Measurements from ENCODE around the gene ARID2. TPM values are rescaled to one million over a fixed set of nuclear protein-coding genes. Genes with fewer than 3 reads are reported as not detected.
A peak's percentile ranks its signal among the peaks of the same experiment; 100 is the strongest.

The ARID2 gene
- total and polyA plus RNA-seq, 2 experiments from 2014 or later: 11.7 to 12.1 TPM

DNA sequence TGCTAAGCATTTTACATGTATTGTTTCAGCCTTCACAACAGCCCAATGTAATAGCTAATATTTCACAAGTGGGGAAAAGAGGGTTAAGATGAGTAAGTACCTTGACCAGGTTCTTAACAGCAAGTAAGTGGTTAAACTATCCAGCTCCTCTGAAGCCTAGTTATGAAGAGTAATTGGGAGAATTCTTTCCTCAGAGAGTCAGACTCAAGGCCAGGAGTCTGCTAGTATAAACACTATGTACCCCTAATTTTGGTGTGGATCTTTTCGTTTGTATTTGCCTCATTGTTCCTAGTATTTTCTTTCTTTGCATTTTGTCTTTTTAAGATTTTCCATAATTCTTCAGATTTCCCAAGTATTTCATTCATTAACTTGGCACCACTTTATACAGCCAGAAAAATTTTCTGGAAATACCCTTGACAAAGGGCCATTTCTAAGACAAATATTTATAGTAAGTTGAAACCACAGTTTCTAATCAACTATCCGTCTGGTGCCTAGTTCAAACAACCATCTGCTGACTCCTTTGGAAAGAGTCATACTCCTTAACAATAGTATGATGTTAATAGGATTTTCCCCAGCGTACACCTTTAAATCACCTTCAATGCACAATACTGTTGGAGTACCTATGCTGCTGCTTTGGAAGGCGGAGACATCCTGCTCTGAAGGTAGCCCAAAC, 179.7 kb downstream of the ARID2 start:
- in situ Hi-C loops (cut with MboI): no loop called here
- Histone ChIP-seq H3K9me2 (ENCODE audit: insufficient read depth) (no peaks in the 10 kb centered on the region), H3K36me3 (ENCODE audit: low read depth) (peaks cover 5% of the 10 kb centered on the region; the same call in 1 of the 2 replicates), H4K20me1 (ENCODE audit: insufficient read depth) (no peaks in the 10 kb centered on the region), H3K4me2 (ENCODE audit: unreplicated experiment) (no peak overlapping the region), H3K4me1 (ENCODE audit: insufficient read depth) (peaks cover 5% of the 10 kb centered on the region), H3K27ac (no peak overlapping the region), H3K4me3 (no peak overlapping the region), H3K9ac (no peak overlapping the region), H3K27me3 (replicated peaks; ENCODE audit: insufficient read depth) (no peaks in the 10 kb centered on the region), H3F3A (ENCODE audit: insufficient read depth) (peaks cover 25% of the 10 kb centered on the region), H3K9me3 (ENCODE audit: low read depth) (no peaks in the 10 kb centered on the region), H3K79me2 (ENCODE audit: insufficient read depth) (no peaks in the 10 kb centered on the region), H2AFZ (no peak overlapping the region)
- TF ChIP-seq EZH2 (IDR thresholded peaks at IDR 0.05; ENCODE audit: insufficient read depth, poor library complexity, severe bottlenecking) (no peak), EZH2phosphoT487 (IDR thresholded peaks at IDR 0.05; ENCODE audit: insufficient read depth, low read depth) (no peak)
- WGBS, 2 experiments (ENCODE audit: low coverage in 1 of 2, low lambda C conversion rate in 2 of 2, missing lambda C conversion rate in 2 of 2): 56 to 59% methylated on average over 4 of the region's 4 CpGs
- DNase-seq: no peak

DNA sequence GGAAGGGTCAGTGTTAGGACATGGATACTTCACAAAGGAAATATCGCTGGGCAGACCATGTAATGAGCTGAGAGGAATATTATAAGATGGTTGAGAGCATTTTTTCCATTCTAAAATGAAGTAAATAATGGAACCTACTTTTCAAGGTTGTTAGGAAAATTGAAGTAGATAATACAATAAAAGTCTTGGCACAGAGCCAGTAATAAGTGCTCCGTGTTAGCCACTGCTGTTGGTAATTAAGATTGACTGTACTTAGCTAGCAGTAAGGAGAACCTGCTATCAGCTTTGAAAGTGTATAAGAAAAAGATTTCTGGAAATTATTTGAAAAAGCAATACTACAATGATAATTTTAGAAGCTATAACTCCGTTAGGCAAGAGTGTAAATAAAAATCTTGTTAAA, 183.3 kb downstream of the ARID2 start:
- Histone ChIP-seq H4K20me1 (ENCODE audit: insufficient read depth) (no peaks in the 10 kb centered on the region), H2AFZ (no peak overlapping the region), H3K27me3 (replicated peaks; ENCODE audit: insufficient read depth) (no peaks in the 10 kb centered on the region), H3K9ac (no peak overlapping the region), H3K36me3 (ENCODE audit: low read depth) (no peaks in the 10 kb centered on the region), H3K9me3 (ENCODE audit: low read depth) (no peaks in the 10 kb centered on the region), H3K4me1 (ENCODE audit: insufficient read depth) (peaks cover 11% of the 10 kb centered on the region), H3F3A (ENCODE audit: insufficient read depth) (peaks cover 48% of the 10 kb centered on the region), H3K79me2 (ENCODE audit: insufficient read depth) (no peaks in the 10 kb centered on the region), H3K9me2 (ENCODE audit: insufficient read depth) (no peaks in the 10 kb centered on the region), H3K27ac (no peak overlapping the region), H3K4me2 (ENCODE audit: unreplicated experiment) (no peak overlapping the region), H3K4me3 (no peak overlapping the region)
- DNase-seq: no peak
- TF ChIP-seq EZH2phosphoT487 (IDR thresholded peaks at IDR 0.05; ENCODE audit: insufficient read depth, low read depth) (no peak), EZH2 (IDR thresholded peaks at IDR 0.05; ENCODE audit: insufficient read depth, poor library complexity, severe bottlenecking) (no peak)
- WGBS, 2 experiments (ENCODE audit: low coverage in 1 of 2, low lambda C conversion rate in 2 of 2, missing lambda C conversion rate in 2 of 2): 66 to 68% methylated on average over 3 of the region's 3 CpGs
- in situ Hi-C loops (cut with MboI): no loop called here

DNA sequence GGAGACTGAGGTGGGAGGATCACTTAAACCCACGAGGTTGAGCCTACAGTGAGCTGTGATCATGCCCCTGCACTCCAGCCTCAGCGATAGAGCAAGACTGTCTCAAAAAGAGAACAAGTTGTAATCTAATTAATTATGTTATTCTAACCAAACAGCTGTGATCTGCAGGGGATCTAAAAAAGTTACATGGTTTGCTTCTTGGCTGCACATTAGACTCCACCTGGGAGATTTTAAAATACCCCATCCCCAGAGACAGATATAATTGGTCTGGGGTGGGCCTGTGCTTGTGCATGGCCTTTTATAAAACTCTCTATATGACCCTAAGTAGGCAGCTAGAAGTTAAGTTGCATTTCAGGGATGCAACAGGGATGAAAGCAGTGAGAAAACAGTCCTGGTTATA, 184.1 kb downstream of the ARID2 start:
- Histone ChIP-seq H3K79me2 (ENCODE audit: insufficient read depth) (no peaks in the 10 kb centered on the region), H3F3A (ENCODE audit: insufficient read depth) (peaks cover 45% of the 10 kb centered on the region), H3K9me2 (ENCODE audit: insufficient read depth) (no peaks in the 10 kb centered on the region), H3K4me2 (ENCODE audit: unreplicated experiment) (peak overlapping the region; percentile 4), H3K27me3 (replicated peaks; ENCODE audit: insufficient read depth) (no peaks in the 10 kb centered on the region), H3K27ac (peak overlapping the region; percentile 24), H3K4me3 (no peak overlapping the region), H2AFZ (no peak overlapping the region), H3K4me1 (ENCODE audit: insufficient read depth) (peaks cover 11% of the 10 kb centered on the region), H3K9me3 (ENCODE audit: low read depth) (no peaks in the 10 kb centered on the region), H3K36me3 (ENCODE audit: low read depth) (peaks cover 5% of the 10 kb centered on the region), H4K20me1 (ENCODE audit: insufficient read depth) (no peaks in the 10 kb centered on the region), H3K9ac (no peak overlapping the region)
- in situ Hi-C loops (cut with MboI): no loop called here
- DNase-seq: no peak
- no peak for TF ChIP-seq EZH2phosphoT487 (IDR thresholded peaks at IDR 0.05; ENCODE audit: insufficient read depth, low read depth)
- no peak for TF ChIP-seq EZH2 (IDR thresholded peaks at IDR 0.05; ENCODE audit: insufficient read depth, poor library complexity, severe bottlenecking)
- 58 to 62% methylated on average over 2 of the region's 2 CpGs for whole genome bisulfite sequencing, 2 experiments (ENCODE audit: low coverage in 1 of 2, low lambda C conversion rate in 2 of 2, missing lambda C conversion rate in 2 of 2)

DNA sequence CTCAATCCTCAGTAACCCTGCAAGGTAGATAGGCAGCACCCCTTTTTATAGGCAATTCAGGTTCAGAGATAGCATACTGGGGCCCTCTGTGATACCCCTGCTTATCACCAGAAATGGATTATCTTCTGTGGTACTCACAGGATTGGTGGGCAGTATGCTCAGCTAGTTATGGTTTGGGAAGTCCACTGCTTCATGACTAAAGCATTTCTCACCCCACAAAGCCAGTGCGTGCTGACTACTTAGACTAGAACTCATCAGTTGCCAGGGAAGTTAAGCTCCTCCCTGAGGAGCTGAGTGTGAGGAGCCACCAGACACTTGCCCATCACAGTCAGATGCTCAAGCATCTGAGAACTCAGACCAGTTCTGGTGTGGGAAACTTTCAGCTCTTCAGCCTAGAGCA, 184.6 kb downstream of the ARID2 start:
- 0% methylated on average over 1 of the region's 1 CpG for WGBS, 2 experiments (ENCODE audit: low coverage in 1 of 2, low lambda C conversion rate in 2 of 2, missing lambda C conversion rate in 2 of 2)
- H3K4me1 ChIP-seq (ENCODE audit: insufficient read depth): peaks cover 11% of the 10 kb centered on the region
- no peak overlapping the region for H3K9ac ChIP-seq
- no peak overlapping the region for H2AFZ ChIP-seq
- peak overlapping the region; percentile 4 for H3K4me2 ChIP-seq (ENCODE audit: unreplicated experiment)
- peak overlapping the region; percentile 34 for H3K27ac ChIP-seq
- in situ Hi-C loops (cut with MboI): no loop called here
- no peak overlapping the region for H3K4me3 ChIP-seq
- peaks cover 10% of the 10 kb centered on the region for H3K36me3 ChIP-seq (ENCODE audit: low read depth)
- no peaks in the 10 kb centered on the region for H3K9me2 ChIP-seq (ENCODE audit: insufficient read depth)
- H3K79me2 ChIP-seq (ENCODE audit: insufficient read depth): no peaks in the 10 kb centered on the region
- H3K9me3 ChIP-seq (ENCODE audit: low read depth): no peaks in the 10 kb centered on the region
- DNase-seq: peak; percentile 94
- H3K27me3 ChIP-seq (replicated peaks; ENCODE audit: insufficient read depth): no peaks in the 10 kb centered on the region
- TF ChIP-seq EZH2phosphoT487 (IDR thresholded peaks at IDR 0.05; ENCODE audit: insufficient read depth, low read depth) (no peak), EZH2 (IDR thresholded peaks at IDR 0.05; ENCODE audit: insufficient read depth, poor library complexity, severe bottlenecking) (no peak)
- peaks cover 44% of the 10 kb centered on the region for H3F3A ChIP-seq (ENCODE audit: insufficient read depth)
- H4K20me1 ChIP-seq (ENCODE audit: insufficient read depth): no peaks in the 10 kb centered on the region

Data from GM23248 (cell line).